Left forelimb (tissue), 1 donor: ENCODE data around the gene RPS18.
"Not testable (repeated sequence)": the region's sequence is repeated elsewhere in the genome, so short reads cannot be mapped to it uniquely, and the experiment has no call there.

Source experiments
- DNase-seq: peaks from one replicate; pipeline ENCODE4 v3.0.0-alpha.2; 2018; ENCODE audit warnings: low spot score

Gene RPS18

GRCh38 chr6:33271468-33272274, at the start of gene RPS18, which contains the start of gene VPS52:
TSS of gene RPS18 (plus strand) at chr6:33272075. CDS start at chr6:33272120, 45 bp downstream.
TSS of gene VPS52 (minus strand) at chr6:33271876. CDS start at chr6:33271675, 201 bp downstream.
- peak; percentile 93 for DNase-seq

GRCh38 chr6:33226503-33227120, 45.3 kb upstream of the RPS18 start:
- DNase-seq, result not testable (repeated sequence)

GRCh38 chr6:33235221-33235634, 36.6 kb upstream of the RPS18 start:
- no peak for DNase-seq

GRCh38 chr6:33236328-33236727, 35.5 kb upstream of the RPS18 start:
- no peak for DNase-seq

GRCh38 chr6:33236852-33237251, 35.0 kb upstream of the RPS18 start:
- no peak for DNase-seq

- DNase-seq, result no peak
Observed at GRCh38 chr6:33237741-33238140, 34.1 kb upstream of the RPS18 start.

GRCh38 chr6:33241968-33242367, 29.9 kb upstream of the RPS18 start:
- DNase-seq, result no peak

- no peak for DNase-seq
Observed at GRCh38 chr6:33243476-33243875, 28.4 kb upstream of the RPS18 start.

GRCh38 chr6:33247977-33248642, 23.8 kb upstream of the RPS18 start:
- peak; percentile 92 for DNase-seq

- no peak for DNase-seq
Observed at GRCh38 chr6:33248643-33248931, 23.3 kb upstream of the RPS18 start.

- peak; percentile 93 for DNase-seq
Observed at GRCh38 chr6:33248932-33249731, 22.7 kb upstream of the RPS18 start.

- peak; percentile 5 for DNase-seq
Observed at GRCh38 chr6:33249732-33250630, 21.9 kb upstream of the RPS18 start.

- peak; percentile 61 for DNase-seq
Observed at GRCh38 chr6:33250731-33251130, 21.1 kb upstream of the RPS18 start.

- peak; percentile 22 for DNase-seq
Observed at GRCh38 chr6:33251395-33252012, 20.4 kb upstream of the RPS18 start.

- no peak for DNase-seq
Observed at GRCh38 chr6:33252759-33253158, 19.1 kb upstream of the RPS18 start.

- DNase-seq, result no peak
Observed at GRCh38 chr6:33254591-33254990, 17.3 kb upstream of the RPS18 start.

GRCh38 chr6:33259032-33259431, 12.8 kb upstream of the RPS18 start:
- no peak for DNase-seq

GRCh38 chr6:33262490-33262889, 9.4 kb upstream of the RPS18 start:
- not testable (repeated sequence) for DNase-seq

GRCh38 chr6:33264015-33264414, 7.9 kb upstream of the RPS18 start:
- DNase-seq, result no peak

GRCh38 chr6:33271117-33271467, 783 bp upstream of the RPS18 start:
- no peak for DNase-seq
